Fibroblast of skin of back (primary cell): ENCODE data around the gene SUPT6H.
"Not testable (repeated sequence)": the region's sequence is repeated elsewhere in the genome, so short reads cannot be mapped to it uniquely, and the experiment has no call there.

ENCODE experiments used
- DNase-seq: peaks from one replicate; pipeline ENCODE4 v3.0.0-alpha.2; 2013

SUPT6H gene

GRCh38 chr17:28648698-28649097, 13.3 kb upstream of the SUPT6H start:
- DNase-seq = no peak

GRCh38 chr17:28655160-28655559, 6.8 kb upstream of the SUPT6H start:
- no peak for DNase-seq

- peak; percentile 7 for DNase-seq
Observed at GRCh38 chr17:28657756-28658155, 4.2 kb upstream of the SUPT6H start.

GRCh38 chr17:28658342-28658741, 3.7 kb upstream of the SUPT6H start:
- DNase-seq = not testable (repeated sequence)

GRCh38 chr17:28658766-28659496, 3.1 kb upstream of the SUPT6H start:
- not testable (repeated sequence) for DNase-seq

GRCh38 chr17:28659497-28659881, 2.5 kb upstream of the SUPT6H start:
- not testable (repeated sequence) for DNase-seq

GRCh38 chr17:28662527-28662829, 473 bp downstream of the SUPT6H start:
- no peak for DNase-seq

GRCh38 chr17:28663723-28664122, 1.7 kb downstream of the SUPT6H start:
- no peak for DNase-seq

GRCh38 chr17:28665994-28666393, 4.0 kb downstream of the SUPT6H start:
- no peak for DNase-seq

GRCh38 chr17:28667870-28668269, 5.9 kb downstream of the SUPT6H start:
- DNase-seq = no peak

- no peak for DNase-seq
Observed at GRCh38 chr17:28669918-28670317, 7.9 kb downstream of the SUPT6H start.

GRCh38 chr17:28675490-28675889, 13.5 kb downstream of the SUPT6H start:
- DNase-seq = peak; percentile 27

- no peak for DNase-seq
Observed at GRCh38 chr17:28675980-28676379, 14.0 kb downstream of the SUPT6H start.

- no peak for DNase-seq
Observed at GRCh38 chr17:28682655-28683054, 20.6 kb downstream of the SUPT6H start.

GRCh38 chr17:28684963-28685362, 23.0 kb downstream of the SUPT6H start:
- DNase-seq = peak; percentile 30

GRCh38 chr17:28685366-28685765, 23.4 kb downstream of the SUPT6H start:
- no peak for DNase-seq

GRCh38 chr17:28686296-28686695, 24.3 kb downstream of the SUPT6H start:
- no peak for DNase-seq

GRCh38 chr17:28688481-28688880, 26.5 kb downstream of the SUPT6H start:
- no peak for DNase-seq

- DNase-seq = no peak
Observed at GRCh38 chr17:28689011-28689410, 27.0 kb downstream of the SUPT6H start.

GRCh38 chr17:28693869-28694268, 31.9 kb downstream of the SUPT6H start:
- no peak for DNase-seq

- DNase-seq = no peak
Observed at GRCh38 chr17:28698253-28698941, 36.4 kb downstream of the SUPT6H start.

GRCh38 chr17:28700278-28700677, 38.3 kb downstream of the SUPT6H start:
- no peak for DNase-seq

- no peak for DNase-seq
Observed at GRCh38 chr17:28700830-28701492, 39.0 kb downstream of the SUPT6H start.
